VCaP (cell line): ENCODE results near the gene TNFAIP2.
"Not testable (repeated sequence)": the region's sequence is repeated elsewhere in the genome, so short reads cannot be mapped to it uniquely, and the experiment has no call there.

Experiments
- H3K27ac ChIP-seq: fragments of 450-650 bp; 2 replicates; pipeline ENCODE4 v1.5.1; 2017
- TF ChIP-seq, protein P1 (sequence below): fragments of 450-650 bp; conservative IDR thresholded peaks from 2 replicates; pipeline ENCODE4 v1.5.1; 2017; ENCODE audit warnings: mild to moderate bottlenecking, moderate library complexity

Gene TNFAIP2

GRCh38 chr14:103118018-103118662 lies 5.1 kb upstream of the TNFAIP2 start:
- TF ChIP-seq, protein P1, sequence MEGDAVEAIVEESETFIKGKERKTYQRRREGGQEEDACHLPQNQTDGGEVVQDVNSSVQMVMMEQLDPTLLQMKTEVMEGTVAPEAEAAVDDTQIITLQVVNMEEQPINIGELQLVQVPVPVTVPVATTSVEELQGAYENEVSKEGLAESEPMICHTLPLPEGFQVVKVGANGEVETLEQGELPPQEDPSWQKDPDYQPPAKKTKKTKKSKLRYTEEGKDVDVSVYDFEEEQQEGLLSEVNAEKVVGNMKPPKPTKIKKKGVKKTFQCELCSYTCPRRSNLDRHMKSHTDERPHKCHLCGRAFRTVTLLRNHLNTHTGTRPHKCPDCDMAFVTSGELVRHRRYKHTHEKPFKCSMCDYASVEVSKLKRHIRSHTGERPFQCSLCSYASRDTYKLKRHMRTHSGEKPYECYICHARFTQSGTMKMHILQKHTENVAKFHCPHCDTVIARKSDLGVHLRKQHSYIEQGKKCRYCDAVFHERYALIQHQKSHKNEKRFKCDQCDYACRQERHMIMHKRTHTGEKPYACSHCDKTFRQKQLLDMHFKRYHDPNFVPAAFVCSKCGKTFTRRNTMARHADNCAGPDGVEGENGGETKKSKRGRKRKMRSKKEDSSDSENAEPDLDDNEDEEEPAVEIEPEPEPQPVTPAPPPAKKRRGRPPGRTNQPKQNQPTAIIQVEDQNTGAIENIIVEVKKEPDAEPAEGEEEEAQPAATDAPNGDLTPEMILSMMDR = no peak
- no peak overlapping the region for H3K27ac ChIP-seq

DNA sequence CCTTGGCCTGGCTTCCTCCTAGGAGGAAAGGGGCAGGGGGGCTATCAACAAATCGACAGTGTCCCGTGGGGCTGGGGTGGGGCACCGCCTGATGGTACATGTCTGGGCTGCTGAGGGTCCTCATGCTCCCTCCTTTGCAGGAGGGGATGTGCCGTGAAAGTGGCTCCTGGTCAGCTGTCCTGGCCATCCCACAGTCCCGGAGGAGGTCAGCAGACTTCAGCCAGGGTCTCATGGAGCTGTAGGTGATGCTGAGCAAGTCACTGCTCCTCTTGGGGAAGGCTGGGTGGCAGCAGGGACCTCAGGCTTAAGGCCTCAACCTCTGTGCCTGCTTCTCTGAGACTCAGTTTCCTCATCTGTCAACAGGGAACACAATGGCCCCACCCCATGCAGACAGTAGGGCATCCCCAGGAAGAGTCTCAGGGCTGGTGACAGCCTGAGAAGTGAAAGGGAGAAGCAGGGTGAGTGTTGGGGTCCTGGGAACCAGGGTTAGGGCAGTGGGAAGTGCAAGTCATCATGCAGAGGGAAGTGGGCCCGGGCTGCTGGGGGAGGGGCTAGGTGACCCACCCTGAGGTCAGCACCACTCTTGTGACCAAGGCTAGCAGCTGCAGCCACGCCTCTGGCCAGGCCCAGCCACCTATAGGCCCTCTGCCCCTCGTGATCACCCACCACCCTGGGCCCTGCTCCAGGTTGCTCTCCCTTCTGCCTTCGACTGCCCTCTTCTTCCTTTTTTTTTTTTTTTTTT lies 4.4 kb upstream of the TNFAIP2 start:
- TF ChIP-seq, protein P1 = no peak
- no peak overlapping the region for H3K27ac ChIP-seq

- not testable (repeated sequence) for H3K27ac ChIP-seq
Observed at GRCh38 chr14:103119527-103119926, 3.7 kb upstream of the TNFAIP2 start.

GRCh38 chr14:103121121-103121845 lies 2.0 kb upstream of the TNFAIP2 start:
- no peak overlapping the region for H3K27ac ChIP-seq
- TF ChIP-seq, protein P1 = no peak

- TF ChIP-seq, protein P1 = no peak
- peak overlapping the region; percentile 84; the same call in 1 of the 2 replicates for H3K27ac ChIP-seq
Observed at GRCh38 chr14:103121846-103122584, 1.2 kb upstream of the TNFAIP2 start.

GRCh38 chr14:103122585-103122946 lies 695 bp upstream of the TNFAIP2 start:
- H3K27ac ChIP-seq = peak overlapping the region; percentile 84; the same call in 1 of the 2 replicates
- TF ChIP-seq, protein P1 = no peak

DNA sequence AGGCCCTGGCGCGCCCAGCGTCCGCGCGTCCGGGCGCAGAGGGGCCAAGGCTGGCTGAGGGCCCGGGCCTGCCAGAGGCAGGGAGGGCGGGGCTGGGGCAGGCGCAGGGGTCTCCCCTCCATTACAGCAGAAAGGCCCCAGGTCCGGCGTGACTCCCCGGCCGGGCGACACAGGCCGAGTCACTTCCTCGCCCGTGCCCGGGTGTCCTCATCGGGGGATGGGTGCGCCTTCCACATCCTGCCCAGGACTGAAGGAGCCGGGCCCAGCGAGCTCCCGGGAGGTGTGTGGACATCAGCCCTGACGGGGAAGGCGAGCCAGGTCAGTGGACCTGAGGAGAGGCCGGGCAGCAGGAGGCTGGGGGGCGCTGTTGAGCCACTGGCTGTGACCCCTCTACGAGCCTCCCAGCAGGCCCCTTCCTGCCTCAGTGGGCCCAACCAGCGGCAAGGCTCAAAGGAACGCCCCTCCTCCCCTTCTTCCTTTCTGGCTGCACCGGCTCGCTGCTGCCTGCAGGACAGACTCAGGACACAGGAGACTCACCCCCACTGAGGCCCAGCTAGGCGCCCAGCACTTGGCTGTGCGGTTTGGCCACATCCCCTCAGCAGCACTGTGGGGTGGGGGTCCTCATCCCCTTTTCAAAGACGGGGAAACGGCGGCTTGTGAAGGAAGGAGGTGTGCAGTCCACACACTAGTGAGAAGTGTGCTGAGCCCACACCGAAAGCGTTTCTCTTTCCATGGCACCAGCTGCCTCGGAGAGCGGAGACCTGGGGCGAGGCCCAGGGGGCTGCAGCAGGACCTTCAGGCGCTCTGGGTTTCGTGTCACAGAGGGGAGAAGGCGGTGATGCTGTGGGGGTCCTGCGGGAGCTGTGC lies 606 bp downstream of the TNFAIP2 start:
- TF ChIP-seq, protein P1 = peak; percentile 70
- H3K27ac ChIP-seq = peak overlapping the region; percentile 84
